K562 (cell line): Measurements from ENCODE around the gene GAL3ST3. TPM values are rescaled to one million over a fixed set of nuclear protein-coding genes. Genes with fewer than 3 reads are reported as not detected.

ENCODE experiments used
- CTBP1 ChIP-seq: fragments of 450-650 bp; IDR thresholded peaks from 2 replicates; pipeline ENCODE4 v1.6.1; 2016; ENCODE audit warnings: borderline replicate concordance
- CTCF ChIP-seq, 3 experiments: IDR thresholded peaks in 2 of 3; conservative IDR thresholded peaks in 1 of 3; 2 replicates each; pipeline ENCODE4 v1.5.1; 2011 to 2012; ENCODE audit warnings: low read length in 3 of 3, mild to moderate bottlenecking in 3 of 3, control low read depth in 2 of 3, improper control_type of control experiment in 1 of 3, inconsistent platforms in 1 of 3, low read depth in 1 of 3, mixed read lengths in 1 of 3, moderate library complexity in 1 of 3; ENCODE audit not compliant: insufficient read depth in 2 of 3
- CTCFL ChIP-seq: IDR thresholded peaks from 2 replicates; pipeline ENCODE4 v1.6.1; 2011; ENCODE audit warnings: borderline replicate concordance, low read depth, mild to moderate bottlenecking, moderate library complexity, low read length; ENCODE audit not compliant: insufficient read depth, poor library complexity, severe bottlenecking
- DEAF1 ChIP-seq: fragments of 450-650 bp; formaldehyde crosslinking; IDR thresholded peaks from 2 replicates; pipeline ENCODE4 v1.4.0; 2020; ENCODE audit warnings: mild to moderate bottlenecking, moderate library complexity
- PRDM10 ChIP-seq: fragments of 450-650 bp; IDR thresholded peaks from 2 replicates; pipeline ENCODE4 v1.6.1; 2018; ENCODE audit not compliant: partially characterized antibody
- SOX6 ChIP-seq: fragments of 450-650 bp; IDR thresholded peaks from 2 replicates; pipeline ENCODE4 v1.6.1; 2014; ENCODE audit warnings: mild to moderate bottlenecking
- TFAP4 ChIP-seq: sonication (generic); formaldehyde crosslinking; IDR thresholded peaks from 2 replicates; pipeline ENCODE4 v1.8.0; 2022; ENCODE audit warnings: missing genetic modification reagents, mild to moderate bottlenecking, moderate library complexity, borderline replicate concordance
- ZBTB43 ChIP-seq: sonication (generic); formaldehyde crosslinking; IDR thresholded peaks from 2 replicates; pipeline ENCODE4 v1.8.0; 2023; ENCODE audit warnings: mild to moderate bottlenecking, missing genetic modification reagents
- ZNF384 ChIP-seq: IDR thresholded peaks from 2 replicates; pipeline ENCODE4 v1.6.1; 2012; ENCODE audit warnings: low read depth, low read length, improper control_type of control experiment
- ZNF655 ChIP-seq: fragments of 250-450 bp; sonication (Bioruptor Pico); IDR thresholded peaks from 2 replicates; pipeline ENCODE4 v1.5.0; 2021
- ZNF79 ChIP-seq: fragments of 250-450 bp; sonication (Bioruptor Pico); IDR thresholded peaks from 2 replicates; pipeline ENCODE4 v1.4.0; 2020; ENCODE audit warnings: low read depth, mild to moderate bottlenecking, moderate library complexity
- polyA plus RNA-seq, 8 experiments: library from polyadenylated mRNA; depleted of rRNA in 4 of 8; stranded (reverse) in 5 of 8; unstranded in 3 of 8; fragments of >200 nt; fragmentation: Nextera tagmentation in 2 of 8; fragmentation: Illumina TruSeq in 1 of 8; extraction: Ambion mirVana in 2 of 8; extraction: Trizol in 1 of 8; gene quantifications; 2 replicates each; pipeline versions ENCODE4 v1.2.1 to v1.2.3, GENCODE V29; 2011 to 2014; ENCODE audit warnings: inconsistent platforms in 1 of 8, missing spikeins in 1 of 8
- total RNA-seq, 7 experiments: library from RNA; depleted of rRNA in 6 of 7; stranded (reverse); fragments of >200 nt in 6 of 7; fragmentation: Illumina TruSeq in 2 of 7; extraction: Trizol in 2 of 7; gene quantifications; 2 replicates each; pipeline versions ENCODE4 v1.2.1 to v1.2.3, GENCODE V29; 2011 to 2021; ENCODE audit warnings: low replicate concordance in 1 of 7

Gene GAL3ST3
- total and polyA plus RNA-seq, 9 of the 15 experiments (the other 6 are each of a cell fraction or from before 2014, with no cell fraction given) = not detected

GRCh38 chr11:66022401-66023185 lies 26.4 kb downstream of the GAL3ST3 start (continued):
- TF ChIP-seq CTCF (IDR thresholded peaks at IDR 0.05 in 2 of 3, conservative IDR thresholded peaks at IDR 0.05 in 1 of 3; ENCODE audit: insufficient read depth in 2 of 3, low read depth in 1 of 3, low read length in 3 of 3) = peak; percentile 93 to 96 (median 94)
- peak; percentile 45; the same call in 1 of the 2 replicates for TF ChIP-seq CTBP1
- TF ChIP-seq SOX6 = peak; percentile 17; the same call in 1 of the 2 replicates
- peak; percentile 15 for TF ChIP-seq CTCFL
- no peak for TF ChIP-seq ZNF655 (CRISPR knock-in tag)
- TF ChIP-seq DEAF1 = peak; percentile 71
- peak; percentile 84; the same call in 1 of the 2 replicates for TF ChIP-seq TFAP4 (CRISPR knock-in tag)
- TF ChIP-seq ZNF79 (CRISPR knock-in tag) = no peak
- TF ChIP-seq ZNF384 = 0 out of 2 replicates have a peak, but pooled peaks have one; percentile 36
- peak; percentile 21 for TF ChIP-seq PRDM10
- TF ChIP-seq ZBTB43 (CRISPR knock-in tag) = no peak
